DOHH2 (cell line): Measurements from ENCODE around the gene ABCD1.

Experiments
- H3F3A ChIP-seq: fragments of 200-600 bp; sonication (generic), shearing (Covaris generic); 2 replicates; pipeline ENCODE4 v1.6.0; 2016; ENCODE audit warnings: antibody characterized with exemption, mild to moderate bottlenecking; ENCODE audit not compliant: control insufficient read depth, insufficient read depth
- H3K27ac ChIP-seq: fragments of 200-600 bp; sonication (generic); 2 replicates; pipeline ENCODE4 v1.5.1; 2014; ENCODE audit warnings: low read depth, mild to moderate bottlenecking, low read length, moderate library complexity
- H3K27me3 ChIP-seq: fragments of 200-600 bp; sonication (generic); 2 replicates; pipeline ENCODE4 v1.6.1; 2014; ENCODE audit warnings: mild to moderate bottlenecking, low read length, mixed read lengths; ENCODE audit not compliant: control insufficient read depth
- H3K36me3 ChIP-seq: fragments of 200-600 bp; sonication (generic); 2 replicates; pipeline ENCODE4 v1.6.1; 2014; ENCODE audit warnings: mild to moderate bottlenecking, low read length, moderate library complexity, mixed read lengths; ENCODE audit not compliant: control insufficient read depth
- H3K4me1 ChIP-seq: fragments of 200-600 bp; sonication (generic); 2 replicates; pipeline ENCODE4 v1.6.1; 2014; ENCODE audit warnings: mild to moderate bottlenecking, low read length, mixed read lengths; ENCODE audit not compliant: control insufficient read depth
- H3K4me2 ChIP-seq: fragments of 200-600 bp; sonication (generic); 2 replicates; pipeline ENCODE4 v1.6.0; 2014; ENCODE audit warnings: mild to moderate bottlenecking, low read length, moderate library complexity
- H3K4me3 ChIP-seq: fragments of 200-600 bp; sonication (generic); 2 replicates; pipeline ENCODE4 v1.5.1; 2014; ENCODE audit warnings: mild to moderate bottlenecking, low read length, mixed read lengths
- H3K79me2 ChIP-seq: fragments of 200-600 bp; sonication (generic); 2 replicates; pipeline ENCODE4 v1.6.1; 2014; ENCODE audit warnings: mild to moderate bottlenecking, low read length, mixed read lengths; ENCODE audit not compliant: control insufficient read depth
- H3K9me2 ChIP-seq: fragments of 200-600 bp; sonication (generic); replicated peaks from 2 replicates; pipeline ENCODE4 v1.6.1; 2014; ENCODE audit warnings: mild to moderate bottlenecking, low read length, mixed read lengths; ENCODE audit not compliant: control insufficient read depth
- H3K9me3 ChIP-seq: fragments of 200-600 bp; sonication (generic); 2 replicates; pipeline ENCODE4 v1.6.1; 2014; ENCODE audit warnings: antibody characterized with exemption, low read length, mixed read lengths; ENCODE audit not compliant: control insufficient read depth, insufficient read depth
- H4K20me1 ChIP-seq: fragments of 200-600 bp; sonication (generic); 2 replicates; pipeline ENCODE4 v1.6.0; 2014; ENCODE audit warnings: low read depth, mild to moderate bottlenecking, antibody characterized with exemption, low read length, moderate library complexity; ENCODE audit not compliant: control insufficient read depth, insufficient read depth
- CTCF ChIP-seq: fragments of 200-600 bp; sonication (generic); IDR thresholded peaks from one replicate; pipeline ENCODE4 v1.5.1; 2014; ENCODE audit warnings: antibody characterized with exemption, mild to moderate bottlenecking, low read depth, low read length; ENCODE audit not compliant: poor library complexity, severe bottlenecking
- EZH2phosphoT487 ChIP-seq: fragments of 200-600 bp; sonication (generic); IDR thresholded peaks from 2 replicates; pipeline ENCODE4 v1.6.1; 2017; ENCODE audit warnings: borderline replicate concordance, mild to moderate bottlenecking, antibody characterized with exemption, low read length, moderate library complexity, mixed read lengths

Gene ABCD1

GRCh38 chrX:153769158-153769864 is 44.7 kb downstream of the ABCD1 start:
- H3F3A ChIP-seq: no peaks in the 10 kb centered on the region
- H3K36me3 ChIP-seq: no peaks in the 10 kb centered on the region
- no peaks in the 10 kb centered on the region for H3K27me3 ChIP-seq
- H3K4me1 ChIP-seq: peaks cover 3% of the 10 kb centered on the region; the same call in 1 of the 2 replicates
- H4K20me1 ChIP-seq: no peaks in the 10 kb centered on the region
- H3K79me2 ChIP-seq: no peaks in the 10 kb centered on the region
- H3K27ac ChIP-seq: no peak overlapping the region
- TF ChIP-seq CTCF (no peak), EZH2phosphoT487 (no peak)
- H3K9me2 ChIP-seq: no peaks in the 10 kb centered on the region
- no peak overlapping the region for H3K4me2 ChIP-seq
- H3K4me3 ChIP-seq: no peak overlapping the region
- H3K9me3 ChIP-seq: no peaks in the 10 kb centered on the region

DNA sequence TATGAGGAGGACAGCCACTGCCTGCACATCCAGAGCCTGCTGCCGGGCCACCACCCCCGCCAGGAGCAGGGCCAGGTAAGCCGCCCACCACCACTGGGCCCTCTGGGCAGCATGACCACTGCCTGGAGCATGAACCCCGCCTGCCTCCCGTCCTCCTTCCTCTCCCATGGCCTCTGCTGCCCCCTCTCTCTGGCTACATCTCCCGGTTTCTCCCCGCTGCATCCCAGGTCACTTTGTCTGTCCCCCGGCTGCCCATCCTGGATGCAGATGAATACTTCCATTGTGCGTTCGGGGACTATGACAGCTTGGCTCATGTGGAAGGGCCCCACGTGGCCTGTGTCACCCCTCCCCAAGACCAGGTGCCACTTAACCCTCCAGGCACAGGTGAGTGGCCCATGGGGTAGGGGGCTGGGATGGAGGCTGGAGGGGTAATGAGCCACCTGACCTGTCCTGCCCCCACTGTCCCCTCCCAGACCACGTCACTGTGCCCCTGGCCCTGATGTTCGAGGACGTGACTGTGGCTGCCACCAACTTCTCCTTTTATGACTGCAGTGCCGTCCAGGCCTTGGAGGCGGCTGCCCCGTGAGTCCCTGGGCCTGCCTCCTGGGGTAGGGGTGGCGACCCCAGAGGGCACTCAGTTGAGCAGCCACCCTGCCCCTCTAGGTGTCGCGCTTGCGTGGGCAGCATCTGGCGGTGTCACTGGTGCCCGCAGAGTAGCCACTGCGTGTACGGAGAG is 45.4 kb downstream of the ABCD1 start:
- no peaks in the 10 kb centered on the region for H3K27me3 ChIP-seq
- H3K4me2 ChIP-seq: no peak overlapping the region
- H3K4me1 ChIP-seq: peaks cover 3% of the 10 kb centered on the region; the same call in 1 of the 2 replicates
- H3F3A ChIP-seq: no peaks in the 10 kb centered on the region
- no peaks in the 10 kb centered on the region for H4K20me1 ChIP-seq
- no peaks in the 10 kb centered on the region for H3K9me2 ChIP-seq
- no peaks in the 10 kb centered on the region for H3K36me3 ChIP-seq
- H3K27ac ChIP-seq: no peak overlapping the region
- no peaks in the 10 kb centered on the region for H3K79me2 ChIP-seq
- no peak overlapping the region for H3K4me3 ChIP-seq
- no peak for TF ChIP-seq EZH2phosphoT487
- no peak for TF ChIP-seq CTCF
- no peaks in the 10 kb centered on the region for H3K9me3 ChIP-seq

- peaks cover 3% of the 10 kb centered on the region; the same call in 1 of the 2 replicates for H3K4me1 ChIP-seq
- H3K9me2 ChIP-seq: no peaks in the 10 kb centered on the region
- no peaks in the 10 kb centered on the region for H3K36me3 ChIP-seq
- H3F3A ChIP-seq: no peaks in the 10 kb centered on the region
- TF ChIP-seq EZH2phosphoT487 (no peak), CTCF (no peak)
- no peaks in the 10 kb centered on the region for H4K20me1 ChIP-seq
- H3K27me3 ChIP-seq: no peaks in the 10 kb centered on the region
- H3K4me2 ChIP-seq: no peak overlapping the region
- no peak overlapping the region for H3K27ac ChIP-seq
- no peaks in the 10 kb centered on the region for H3K79me2 ChIP-seq
- no peaks in the 10 kb centered on the region for H3K9me3 ChIP-seq
- H3K4me3 ChIP-seq: no peak overlapping the region
These were observed 46.2 kb downstream of the ABCD1 start for GRCh38 chrX:153770601-153771414.
